Bronchial epithelial cell (primary cell): ENCODE results near the gene LYRM2. TPM values are rescaled to one million over a fixed set of nuclear protein-coding genes. Genes with fewer than 3 reads are reported as not detected.

Source experiments
- DNase-seq: peaks from one replicate; pipeline ENCODE4 v3.0.0-alpha.2; 2010; ENCODE audit warnings: low read depth
- FAIRE-seq: peaks from 2 replicates; lab custom pipeline; 2011; peaks lifted over from hg19 to GRCh38; lab: Jason Lieb, UNC
- H3K27me3 ChIP-seq: 2 replicates; pipeline ENCODE4 v1.5.1; 2011; ENCODE audit warnings: low read length; ENCODE audit not compliant: control insufficient read depth, insufficient read depth
- H3K36me3 ChIP-seq: 2 replicates; pipeline ENCODE4 v1.5.1; 2011; ENCODE audit warnings: low read length; ENCODE audit not compliant: control insufficient read depth, insufficient read depth
- H3K4me3 ChIP-seq: 2 replicates; pipeline ENCODE4 v1.5.1; 2011; ENCODE audit warnings: mild to moderate bottlenecking, low read depth, low read length, control low read depth
- total RNA-seq: library from RNA; depleted of rRNA; stranded (reverse); fragments of >200 nt; gene quantifications from 2 replicates; pipeline ENCODE4 v1.2.1, GENCODE V29; 2014
- TF ChIP-seq, protein P1 (sequence below): IDR thresholded peaks from 2 replicates; pipeline ENCODE4 v1.5.1; 2011; ENCODE audit warnings: mild to moderate bottlenecking, moderate library complexity, low read length, control low read depth, inconsistent platforms; ENCODE audit not compliant: insufficient read depth, severe bottlenecking

The LYRM2 gene
- total RNA-seq, 1 donor from 2014 or later = 9.7 TPM

DNA sequence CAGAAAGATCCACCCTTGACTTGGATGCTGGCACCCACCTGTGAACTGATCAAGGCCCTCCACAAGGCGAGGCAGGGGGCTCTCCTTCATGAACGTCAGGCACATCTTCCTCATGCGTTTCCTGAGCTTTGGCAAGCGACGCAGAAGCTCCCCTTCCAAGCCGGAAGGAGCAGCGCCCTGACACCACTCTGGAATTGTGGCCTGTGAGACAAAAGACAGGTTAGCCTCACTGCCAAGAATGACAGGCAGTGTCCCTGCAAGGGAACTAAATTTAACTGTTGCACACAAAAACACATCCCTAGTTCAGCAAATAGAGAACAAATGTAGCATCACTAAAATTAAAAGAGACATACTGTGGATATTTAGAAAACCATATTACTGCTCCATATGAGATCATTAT, 42.0 kb upstream of the LYRM2 start:
- no peaks in the 10 kb centered on the region for H3K27me3 ChIP-seq
- H3K36me3 ChIP-seq = peaks cover 32% of the 10 kb centered on the region
- H3K4me3 ChIP-seq = no peak overlapping the region
- TF ChIP-seq, protein P1, sequence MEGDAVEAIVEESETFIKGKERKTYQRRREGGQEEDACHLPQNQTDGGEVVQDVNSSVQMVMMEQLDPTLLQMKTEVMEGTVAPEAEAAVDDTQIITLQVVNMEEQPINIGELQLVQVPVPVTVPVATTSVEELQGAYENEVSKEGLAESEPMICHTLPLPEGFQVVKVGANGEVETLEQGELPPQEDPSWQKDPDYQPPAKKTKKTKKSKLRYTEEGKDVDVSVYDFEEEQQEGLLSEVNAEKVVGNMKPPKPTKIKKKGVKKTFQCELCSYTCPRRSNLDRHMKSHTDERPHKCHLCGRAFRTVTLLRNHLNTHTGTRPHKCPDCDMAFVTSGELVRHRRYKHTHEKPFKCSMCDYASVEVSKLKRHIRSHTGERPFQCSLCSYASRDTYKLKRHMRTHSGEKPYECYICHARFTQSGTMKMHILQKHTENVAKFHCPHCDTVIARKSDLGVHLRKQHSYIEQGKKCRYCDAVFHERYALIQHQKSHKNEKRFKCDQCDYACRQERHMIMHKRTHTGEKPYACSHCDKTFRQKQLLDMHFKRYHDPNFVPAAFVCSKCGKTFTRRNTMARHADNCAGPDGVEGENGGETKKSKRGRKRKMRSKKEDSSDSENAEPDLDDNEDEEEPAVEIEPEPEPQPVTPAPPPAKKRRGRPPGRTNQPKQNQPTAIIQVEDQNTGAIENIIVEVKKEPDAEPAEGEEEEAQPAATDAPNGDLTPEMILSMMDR = no peak
- no peak for DNase-seq
- FAIRE-seq = no peak

DNA sequence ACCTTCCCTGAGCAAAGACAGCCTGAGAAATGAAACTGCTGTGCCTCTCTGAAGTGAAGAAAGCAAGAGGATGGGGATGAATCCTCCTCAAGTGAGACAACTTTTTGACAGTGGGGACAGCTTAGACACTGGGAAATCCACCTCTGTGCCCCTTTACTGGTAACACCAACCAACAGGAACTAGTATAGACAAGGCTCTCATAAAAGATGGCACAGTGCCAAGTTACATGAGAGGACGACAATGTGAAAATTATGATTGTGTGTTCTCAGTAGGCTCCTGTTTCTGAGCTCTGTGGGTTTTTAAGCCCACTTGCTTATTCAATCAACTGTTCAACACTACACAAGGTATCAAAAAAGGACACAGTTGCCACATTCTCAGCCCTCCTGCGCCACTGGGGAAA, 41.6 kb upstream of the LYRM2 start:
- Histone ChIP-seq H3K4me3 (no peak overlapping the region), H3K36me3 (peaks cover 32% of the 10 kb centered on the region), H3K27me3 (no peaks in the 10 kb centered on the region)
- TF ChIP-seq, protein P1 = no peak
- no peak for DNase-seq
- no peak for FAIRE-seq

DNA sequence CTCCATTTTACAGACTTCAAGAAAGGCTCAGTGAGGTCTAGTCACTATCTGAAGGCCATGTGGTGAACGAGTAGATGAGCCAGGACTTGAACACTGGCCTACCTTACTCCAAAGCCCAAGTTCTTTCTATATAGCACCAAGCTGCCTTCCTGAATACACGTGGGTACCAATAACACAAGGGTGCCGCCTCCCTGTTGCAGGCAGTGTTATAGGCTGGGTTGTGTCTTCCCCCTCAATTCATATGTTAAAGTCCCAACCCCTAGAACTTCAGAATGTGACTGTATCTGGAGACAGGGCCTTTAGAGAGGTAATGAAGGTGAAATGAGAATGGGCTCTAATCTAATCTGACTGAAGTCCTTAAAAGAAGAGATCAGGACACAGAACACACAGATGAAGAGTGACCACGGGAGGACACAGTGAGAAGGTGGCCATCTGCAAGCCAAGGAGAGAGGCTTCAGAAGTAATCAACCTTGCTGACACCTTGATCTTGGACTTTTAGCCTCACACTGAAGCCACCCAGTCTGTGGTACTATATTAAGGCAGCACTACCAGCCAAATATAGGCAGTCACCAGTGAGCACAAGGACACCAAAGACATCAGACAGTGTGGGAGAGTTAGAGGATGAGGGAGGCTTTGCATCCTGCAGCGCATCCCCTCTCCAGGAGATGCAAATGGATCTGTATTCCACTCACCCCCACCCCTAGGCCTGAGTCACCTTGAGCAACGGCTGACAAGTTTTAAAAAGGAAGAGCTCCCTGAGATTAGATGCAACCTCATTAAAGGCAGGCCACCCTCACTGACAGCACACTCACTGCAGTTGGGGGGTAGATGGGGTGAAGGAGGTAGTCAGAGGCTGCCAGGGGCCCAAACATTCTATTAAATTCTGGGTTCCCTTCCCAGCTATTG, 40.9 kb upstream of the LYRM2 start:
- no peaks in the 10 kb centered on the region for H3K27me3 ChIP-seq
- DNase-seq = no peak
- TF ChIP-seq, protein P1 = no peak
- no peak for FAIRE-seq
- no peak overlapping the region for H3K4me3 ChIP-seq
- peaks cover 33% of the 10 kb centered on the region for H3K36me3 ChIP-seq

DNA sequence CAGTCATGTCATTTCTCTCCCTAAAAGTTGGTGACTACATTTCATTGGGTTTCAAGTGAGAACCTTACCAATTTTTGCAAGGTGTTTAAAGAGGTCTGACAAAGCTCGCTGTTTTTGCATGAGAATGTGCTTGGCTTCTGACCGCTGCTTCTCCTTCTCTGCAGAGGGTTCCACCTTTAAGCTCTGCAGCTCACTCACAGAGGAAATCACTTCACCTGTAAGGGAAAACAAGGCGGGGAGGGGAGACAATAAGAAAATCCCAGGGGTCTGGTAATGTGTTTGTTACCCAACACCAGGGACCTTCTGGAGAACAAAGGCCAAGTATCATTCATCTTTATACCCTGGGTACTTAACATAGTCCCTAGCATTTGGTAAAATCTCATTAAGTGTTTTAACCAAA, 40.0 kb upstream of the LYRM2 start:
- FAIRE-seq = no peak

DNA sequence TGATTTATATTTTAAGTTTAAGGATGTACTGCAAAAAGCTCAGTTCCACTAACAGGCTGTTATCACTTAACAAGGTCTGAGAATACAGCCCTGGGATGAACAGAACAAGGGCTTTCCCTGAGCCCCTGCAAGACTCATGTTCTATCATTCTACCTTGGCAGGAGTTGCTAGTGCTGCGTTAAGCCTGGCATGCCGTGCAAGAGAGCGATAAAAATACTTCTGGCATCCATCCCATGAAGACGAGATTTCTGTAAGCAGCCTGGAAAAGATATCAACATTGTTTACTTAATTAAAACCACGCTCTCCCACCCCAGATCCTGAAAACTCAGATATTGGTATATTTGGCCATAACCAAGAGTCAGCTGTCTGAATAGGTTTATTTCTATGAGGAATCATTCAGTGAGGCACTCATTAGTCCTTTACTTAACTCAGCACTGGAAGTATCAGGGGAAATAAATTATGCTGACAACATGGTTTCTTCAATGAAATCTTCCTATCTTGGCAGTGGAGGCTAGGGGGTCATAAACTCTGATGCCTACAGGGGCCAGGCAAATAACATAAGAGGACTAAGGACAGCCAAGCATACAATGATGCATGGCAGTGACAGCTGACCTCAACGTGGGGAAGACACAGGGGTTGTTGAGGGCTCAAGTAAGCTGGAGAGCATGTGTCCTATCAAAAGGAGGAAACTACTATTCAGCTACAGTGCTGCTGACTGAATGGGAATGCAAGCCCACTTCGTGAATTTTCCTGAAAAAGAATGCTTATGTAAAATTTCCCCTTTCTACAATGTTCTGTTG, 37.6 kb upstream of the LYRM2 start:
- Histone ChIP-seq H3K4me3 (no peak overlapping the region), H3K36me3 (peaks cover 36% of the 10 kb centered on the region), H3K27me3 (no peaks in the 10 kb centered on the region)
- TF ChIP-seq, protein P1 = no peak
- FAIRE-seq (no peak), DNase-seq (no peak)

More for the DNA sequence above, 40.0 kb upstream of the LYRM2 start:
- Histone ChIP-seq H3K36me3 (peaks cover 38% of the 10 kb centered on the region), H3K27me3 (no peaks in the 10 kb centered on the region), H3K4me3 (no peak overlapping the region)
- no peak for DNase-seq
- TF ChIP-seq, protein P1 = no peak
